IMR-90 (cell line): ENCODE results near the gene TMBIM6. TPM values are rescaled to one million over a fixed set of nuclear protein-coding genes. Genes with fewer than 3 reads are reported as not detected.

Experiments
- ATAC-seq: fragments of 200-7000 bp; cut with Tn5 transposase; 2 replicates; pipeline ENCODE4 v1.9.1; 2020; ENCODE audit warnings: low read depth, mild to moderate bottlenecking, moderate library complexity
- BruUV-seq: library from RNA; stranded (reverse); fragments of 400-500 nt; replicated peaks from 2 replicates; lab custom pipeline; 2021; lab: Mats Ljungman, UMichigan
- CTCF ChIA-PET: fragments of 300-600 bp; formaldehyde crosslinking; extraction: SDS; loops from one replicate; lab custom pipeline; 2021; ENCODE audit warnings: antibody characterized with exemption; lab: Yijun Ruan, JAX
- POLR2A ChIA-PET: fragments of 300-600 bp; sonication (Branson Sonifier 250); formaldehyde crosslinking; loops from one replicate; lab custom pipeline; 2022; ENCODE audit warnings: antibody characterized with exemption; ENCODE audit not compliant: unreplicated experiment; lab: Charles Lee
- DNase-seq: peaks from one replicate; pipeline ENCODE4 v3.0.0; 2013
- H2AFZ ChIP-seq: replicated peaks from 2 replicates; pipeline ENCODE3; 2013; ENCODE audit warnings: low read length, mild to moderate bottlenecking; ENCODE audit not compliant: poor library complexity
- H2AK5ac ChIP-seq: 2 replicates; pipeline ENCODE4 v1.6.1; 2013; ENCODE audit warnings: low read depth, low read length, inconsistent platforms
- H2AK9ac ChIP-seq: replicated peaks from 2 replicates; pipeline ENCODE3; 2013; ENCODE audit warnings: mild to moderate bottlenecking, low read depth, low read length, moderate library complexity; ENCODE audit not compliant: poor library complexity
- H2BK120ac ChIP-seq: 2 replicates; pipeline ENCODE4 v1.6.1; 2013; ENCODE audit warnings: low read depth, low read length, inconsistent platforms
- H2BK15ac ChIP-seq: 3 replicates; pipeline ENCODE4 v1.6.1; 2013; ENCODE audit warnings: low read depth, low read length, inconsistent platforms
- H2BK20ac ChIP-seq: 2 replicates; pipeline ENCODE4 v1.6.1; 2013; ENCODE audit warnings: low read depth, mild to moderate bottlenecking, inconsistent platforms, low read length, moderate library complexity
- H2BK5ac ChIP-seq: 2 replicates; pipeline ENCODE4 v1.6.1; 2013; ENCODE audit warnings: mild to moderate bottlenecking, low read depth, low read length, inconsistent platforms; ENCODE audit not compliant: poor library complexity, severe bottlenecking
- H3K14ac ChIP-seq: replicated peaks from 2 replicates; pipeline ENCODE4 v1.6.1; 2013; ENCODE audit warnings: low read depth, low read length, inconsistent platforms
- H3K18ac ChIP-seq: 2 replicates; pipeline ENCODE4 v1.6.1; 2013; ENCODE audit warnings: low read depth, low read length, control low read depth
- H3K23ac ChIP-seq: 2 replicates; pipeline ENCODE4 v1.6.1; 2013; ENCODE audit warnings: low read depth, low read length, inconsistent platforms
- H3K27ac ChIP-seq: 2 replicates; pipeline ENCODE4 v1.5.1; 2013; ENCODE audit warnings: mild to moderate bottlenecking, control low read depth, low read length; ENCODE audit not compliant: insufficient read depth
- H3K27me3 ChIP-seq: 2 replicates; pipeline ENCODE4 v1.6.1; 2013; ENCODE audit warnings: low read length; ENCODE audit not compliant: control insufficient read depth, insufficient read depth
- H3K36me3 ChIP-seq: 2 replicates; pipeline ENCODE4 v1.6.1; 2013; ENCODE audit warnings: low read length, mixed read lengths; ENCODE audit not compliant: control insufficient read depth, insufficient read depth
- H3K4ac ChIP-seq: 2 replicates; pipeline ENCODE4 v1.6.1; 2013; ENCODE audit warnings: low read depth, low read length, inconsistent platforms
- H3K4me1 ChIP-seq: 2 replicates; pipeline ENCODE4 v1.6.1; 2013; ENCODE audit warnings: low read length, mixed read lengths; ENCODE audit not compliant: control insufficient read depth, insufficient read depth
- H3K4me2 ChIP-seq: 2 replicates; pipeline ENCODE4 v1.6.1; 2013; ENCODE audit warnings: low read depth, mild to moderate bottlenecking, control low read depth, low read length, moderate library complexity
- H3K4me3 ChIP-seq: 2 replicates; pipeline ENCODE4 v1.5.1; 2013; ENCODE audit warnings: low read depth, mild to moderate bottlenecking, control low read depth, low read length, moderate library complexity; ENCODE audit not compliant: insufficient read depth
- H3K56ac ChIP-seq: 2 replicates; pipeline ENCODE4 v1.6.1; 2013; ENCODE audit warnings: low read length, inconsistent platforms; ENCODE audit not compliant: insufficient read depth; ENCODE audit errors: extremely low read depth
- H3K79me1 ChIP-seq, 2 experiments: 2 replicates each; pipeline ENCODE4 v1.6.1; 2013; ENCODE audit warnings: low read length in 2 of 2, inconsistent platforms in 1 of 2, low read depth in 1 of 2
- H3K9ac ChIP-seq: 2 replicates; pipeline ENCODE4 v1.6.1; 2013; ENCODE audit warnings: low read depth, low read length, control low read depth
- H3K9me1 ChIP-seq: 2 replicates; pipeline ENCODE4 v1.6.1; 2013; ENCODE audit warnings: low read length, inconsistent platforms; ENCODE audit not compliant: insufficient read depth
- H3K9me3 ChIP-seq: 2 replicates; pipeline ENCODE4 v1.6.1; 2013; ENCODE audit warnings: low read length; ENCODE audit not compliant: control insufficient read depth, insufficient read depth
- H4K20me1 ChIP-seq: 2 replicates; pipeline ENCODE4 v1.6.1; 2013; ENCODE audit warnings: low read length, inconsistent platforms; ENCODE audit not compliant: insufficient read depth
- H4K5ac ChIP-seq: 2 replicates; pipeline ENCODE4 v1.6.1; 2013; ENCODE audit warnings: mild to moderate bottlenecking, low read depth, low read length, control low read depth
- H4K8ac ChIP-seq, 2 experiments: 2 replicates each; pipeline ENCODE4 v1.6.1; 2013; ENCODE audit warnings: low read depth in 2 of 2, low read length in 2 of 2, control low read depth in 1 of 2, inconsistent platforms in 1 of 2
- H4K91ac ChIP-seq: 2 replicates; pipeline ENCODE4 v1.6.1; 2013; ENCODE audit warnings: low read depth, low read length, inconsistent platforms; ENCODE audit not compliant: insufficient read depth
- CEBPB ChIP-seq: IDR thresholded peaks from 2 replicates; pipeline ENCODE4 v1.6.1; 2012; ENCODE audit warnings: low read depth, low read length, improper control_type of control experiment
- ELK1 ChIP-seq: fragments of 150-350 bp; IDR thresholded peaks from 2 replicates; pipeline ENCODE4 v1.6.1; 2016; ENCODE audit warnings: low read depth, mild to moderate bottlenecking, low read length, moderate library complexity, borderline replicate concordance
- FOS ChIP-seq: fragments of 150-350 bp; IDR thresholded peaks from 2 replicates; pipeline ENCODE4 v1.6.1; 2016; ENCODE audit warnings: low read depth, low read length
- MAFK ChIP-seq: IDR thresholded peaks from 2 replicates; pipeline ENCODE4 v1.6.1; 2012; ENCODE audit warnings: low read depth, low read length, improper control_type of control experiment
- MAZ ChIP-seq: IDR thresholded peaks from 2 replicates; pipeline ENCODE4 v1.6.1; 2012; ENCODE audit warnings: low read depth, mild to moderate bottlenecking, low read length, improper control_type of control experiment, moderate library complexity, borderline replicate concordance
- MXI1 ChIP-seq: IDR thresholded peaks from 2 replicates; pipeline ENCODE4 v1.6.1; 2012; ENCODE audit warnings: low read depth, mild to moderate bottlenecking, low read length, moderate library complexity, borderline replicate concordance
- NFE2L2 ChIP-seq: fragments of 150-350 bp; IDR thresholded peaks from 2 replicates; pipeline ENCODE4 v1.6.1; 2016; ENCODE audit warnings: low read depth, mild to moderate bottlenecking, low read length
- POLR2A ChIP-seq: IDR thresholded peaks from 2 replicates; pipeline ENCODE4 v1.6.1; 2012; ENCODE audit warnings: mild to moderate bottlenecking, low read depth, low read length
- RAD21 ChIP-seq: IDR thresholded peaks from 2 replicates; pipeline ENCODE4 v1.6.1; 2012; ENCODE audit warnings: low read length, improper control_type of control experiment
- RCOR1 ChIP-seq: IDR thresholded peaks from 2 replicates; pipeline ENCODE4 v1.6.1; 2012; ENCODE audit warnings: mild to moderate bottlenecking, low read length, improper control_type of control experiment; ENCODE audit not compliant: insufficient replicate concordance
- RFX5 ChIP-seq: IDR thresholded peaks from 2 replicates; pipeline ENCODE4 v1.8.0; 2012; ENCODE audit warnings: low read depth, mild to moderate bottlenecking, low read length, moderate library complexity
- SMC3 ChIP-seq: fragments of 150-350 bp; IDR thresholded peaks from 2 replicates; pipeline ENCODE4 v1.6.1; 2016; ENCODE audit warnings: low read depth, mild to moderate bottlenecking, antibody characterized with exemption, low read length, moderate library complexity
- USF2 ChIP-seq: fragments of 150-350 bp; IDR thresholded peaks from 2 replicates; pipeline ENCODE4 v1.6.1; 2017; ENCODE audit warnings: mild to moderate bottlenecking, antibody characterized with exemption, low read length, low read depth
- WGBS, 2 experiments: methylation state at CpG; one replicate each; pipeline versions ENCODE4 v1.1.5 to v1.1.7; 2013; ENCODE audit warnings: missing lambda C conversion rate in 2 of 2; ENCODE audit not compliant: insufficient read length in 1 of 2; ENCODE audit errors: extremely low coverage in 2 of 2; 5-methylcytosine and 5-hydroxymethylcytosine counted together
- dilution Hi-C: fragments of 300-500 bp; cut with HindIII; formaldehyde crosslinking; loops from one replicate; pipeline ENCODE4 v1.14.3; 2018; ENCODE audit warnings: low sequenced_read_pairs; ENCODE audit not compliant: unreplicated experiment
- in situ Hi-C: fragments of 300-500 bp; cut with MboI; formaldehyde crosslinking; loops from 3 replicates; pipeline ENCODE4 v1.14.3; 2019; ENCODE audit warnings: low sequenced_read_pairs, inconsistent platforms, mixed read lengths
- intact Hi-C: fragments of 100-400 bp; cut with micrococcal nuclease; formaldehyde crosslinking; loops from 2 replicates; pipeline ENCODE4 v1.10.0; 2022
- polyA plus RNA-seq, 3 experiments: library from polyadenylated mRNA; depleted of rRNA; stranded (reverse); fragments of >200 nt; gene quantifications; 2 replicates each; pipeline ENCODE4 v1.2.3, GENCODE V29; 2012; ENCODE audit warnings: low replicate concordance in 1 of 3
- total RNA-seq: library from RNA; depleted of rRNA; stranded (reverse); fragments of >200 nt; gene quantifications from 2 replicates; pipeline ENCODE4 v1.2.3, GENCODE V29; 2012

The TMBIM6 gene
- total and polyA plus RNA-seq, 2 of the 4 experiments (the other 2 are of a cell fraction) = 255 to 285 TPM

- 96% methylated on average over 3 of the region's 11 CpGs; no CpG with 5 or more reads in 1 of the 2 experiments for WGBS, 2 experiments
- intact Hi-C loops (no loop called here), in situ Hi-C loops (no loop called here), dilution Hi-C loops (no loop called here)
- no peak for DNase-seq
- Histone ChIP-seq H2BK15ac (no peak overlapping the region), H3K4me1 (no peaks in the 10 kb centered on the region), H3K23ac (no peak overlapping the region), H2BK20ac (no peak overlapping the region), H3K9ac (no peak overlapping the region), H2AFZ (no peak overlapping the region), H4K5ac (no peak overlapping the region), H4K91ac (no peak overlapping the region), H2AK5ac (no peak overlapping the region), H3K9me3 (no peaks in the 10 kb centered on the region), H4K8ac (no peak overlapping the region), H2BK5ac (no peak overlapping the region), H3K56ac (no peak overlapping the region), H3K27ac (no peak overlapping the region), H3K79me1 (peaks cover 5 to 12% of the 10 kb centered on the region in 2 experiments; a peak in 2 of 4 replicates), H3K14ac (no peak overlapping the region), H4K20me1 (peaks cover 19% of the 10 kb centered on the region; the same call in 1 of the 2 replicates), H3K4me3 (no peak overlapping the region), H3K18ac (no peak overlapping the region), H3K4ac (no peak overlapping the region), H3K9me1 (no peaks in the 10 kb centered on the region; the same call in 1 of the 2 replicates), H3K27me3 (no peaks in the 10 kb centered on the region), H2BK120ac (no peak overlapping the region), H3K36me3 (peaks cover 81% of the 10 kb centered on the region), H3K4me2 (no peak overlapping the region), H2AK9ac (no peak overlapping the region)
- no peak for ATAC-seq
- no TSS peak for BruUV-seq
- ChIA-PET CTCF (no interaction called here), POLR2A (no interaction called here)
- TF ChIP-seq MAZ = no peak
- TF ChIP-seq MXI1 = no peak
- TF ChIP-seq SMC3 = no peak
- no peak for TF ChIP-seq POLR2A
- TF ChIP-seq RFX5 = no peak
- no peak for TF ChIP-seq FOS
- TF ChIP-seq CEBPB = no peak
- TF ChIP-seq RCOR1 = no peak
- no peak for TF ChIP-seq USF2
- no peak for TF ChIP-seq ELK1
- TF ChIP-seq MAFK = no peak
- no peak for TF ChIP-seq RAD21
- TF ChIP-seq NFE2L2 = no peak
These were observed 59.2 kb downstream of the TMBIM6 start for GRCh38 chr12:49800421-49801140.
